Pancreas (tissue), 10 donors: Measurements from ENCODE around the gene AKAP13. TPM values are rescaled to one million over a fixed set of nuclear protein-coding genes. Genes with fewer than 3 reads are reported as not detected.
A peak's percentile ranks its signal among the peaks of the same experiment; 100 is the strongest.

ENCODE experiments used
- ATAC-seq, 4 donors: fragments of 200-7000 bp; cut with Tn5 transposase; one replicate each; pipeline versions ENCODE4 v1.8.0 to v1.9.1; 2020; ENCODE audit warnings: mild to moderate bottlenecking in 4 of 4, moderate library complexity in 4 of 4
- DNase-seq, 6 donors: peaks; one replicate each; pipeline ENCODE4 v3.0.0-alpha.2; 2020
- FAIRE-seq: peaks from 2 replicates; lab custom pipeline; 2012; peaks lifted over from hg19 to GRCh38; lab: Jason Lieb, UNC
- H3K27ac ChIP-seq, 4 donors: fragments of 200-600 bp; sonication (generic); 1 replicate in 3 of 4; 2 replicates in 1 of 4; pipeline versions ENCODE4 v1.5.0 to v1.8.0; 2020
- H3K27me3 ChIP-seq, 4 donors: fragments of 200-600 bp; one replicate each; pipeline ENCODE4 v1.8.0; 2021
- H3K36me3 ChIP-seq, 3 donors: fragments of 200-600 bp; sonication (generic) in 1 of 3; one replicate each; pipeline versions ENCODE4 v1.5.0 to v1.8.0; 2020 to 2021
- H3K4me1 ChIP-seq, 3 donors: fragments of 200-600 bp; one replicate each; pipeline ENCODE4 v1.8.0; 2021
- H3K4me3 ChIP-seq, 4 donors: fragments of 200-600 bp; sonication (generic) in 2 of 4; one replicate each; pipeline versions ENCODE4 v1.5.0 to v1.8.0; 2020 to 2021
- H3K9me3 ChIP-seq, 4 donors: fragments of 200-600 bp; one replicate each; pipeline ENCODE4 v1.8.0; 2021
- CTCF ChIP-seq, 4 donors: fragments of 200-600 bp; sonication (generic) in 3 of 4; IDR thresholded peaks; one replicate each; pipeline versions ENCODE4 v1.5.0 to v1.8.0; 2021; ENCODE audit warnings: antibody characterized with exemption in 4 of 4
- WGBS, 2 donors: extraction: QIAGEN DNeasy Blood & Tissue Kit; methylation state at CpG; one replicate each; pipeline ENCODE4 v1.1.7; 2013; 5-methylcytosine and 5-hydroxymethylcytosine counted together
- intact Hi-C, 3 donors: fragments of 100-400 bp; cut with DNase I; formaldehyde crosslinking; loops; one replicate each; pipeline versions ENCODE4 v1.11.1 to v1.14.2; 2022
- polyA plus RNA-seq, 2 donors: library from polyadenylated mRNA; stranded (reverse); fragments of 200-250 nt; gene quantifications; one replicate each; pipeline ENCODE4 v1.2.3, GENCODE V29; 2013
- total RNA-seq, 6 donors: library from RNA; stranded (reverse); fragmentation: NEBNext Ultra II Directional in 4 of 6; extraction: Animal tissue kit (Norgen Biotek cat#: 25700) in 4 of 6; gene quantifications; one replicate each; pipeline versions ENCODE4 v1.2.1 to v1.2.4, GENCODE V29; 2021 to 2023
- donor health status: healthy with polysubstance abuse.
- donor health status: DM: no; HTN: no; CAD: no; lungs with moderate emphysema.
- donor health status: DM: no; HTN: no; CAD: no.
- donor health status: control.
- donor health status: control.
- donor health status: Bipolar disorder and iron deficiency.
- donor health status: DM: yes; HTN: yes; CAD: no.
- donor health status: DM: no; HTN: no; CAD: no.
- donor health status: DM: no; HTN: no; CAD: no.
- donor health status: DM: yes; HTN: yes; CAD: no.

AKAP13 gene
- total and polyA plus RNA-seq, 8 donors = 64.9 to 139 (median 89.9) TPM

- no peak for TF ChIP-seq CTCF (IDR thresholded peaks at IDR 0.05)
- Histone ChIP-seq H3K4me3 (no peak overlapping the region), H3K27ac (no peak overlapping the region), H3K9me3 (no peaks in the 10 kb centered on the region), H3K36me3 (no peaks in the 10 kb centered on the region), H3K27me3 (no peaks in the 10 kb centered on the region), H3K4me1 (peaks cover 0 to 6% (median 5%) of the 10 kb centered on the region in 3 donors)
- FAIRE-seq = no peak
- intact Hi-C loops = no loop called here
- no peak for ATAC-seq
- no peak for DNase-seq
- 95% methylated on average over 4 of the region's 4 CpGs for WGBS, 2 donors
These were observed 111.3 kb downstream of the AKAP13 start for GRCh38 chr15:85491691-85492090.

GRCh38 chr15:85492406-85492805 is 112.0 kb downstream of the AKAP13 start:
- TF ChIP-seq CTCF (IDR thresholded peaks at IDR 0.05) = no peak
- H3K27me3 ChIP-seq = no peaks in the 10 kb centered on the region
- no peak overlapping the region for H3K27ac ChIP-seq
- DNase-seq = no peak
- intact Hi-C loops = no loop called here
- no peak for ATAC-seq
- FAIRE-seq = no peak
- no peak overlapping the region for H3K4me3 ChIP-seq
- no peaks in the 10 kb centered on the region for H3K36me3 ChIP-seq
- no peaks in the 10 kb centered on the region for H3K9me3 ChIP-seq
- peaks cover 0 to 11% (median 10%) of the 10 kb centered on the region in 3 donors for H3K4me1 ChIP-seq

- Histone ChIP-seq H3K9me3 (no peaks in the 10 kb centered on the region), H3K27ac (no peak overlapping the region), H3K36me3 (no peaks in the 10 kb centered on the region), H3K4me1 (peaks cover 0 to 11% (median 10%) of the 10 kb centered on the region in 3 donors), H3K4me3 (no peak overlapping the region), H3K27me3 (no peaks in the 10 kb centered on the region)
- DNase-seq = no peak
- intact Hi-C loops = no loop called here
- 95 to 100% methylated on average over 1 of the region's 1 CpG for WGBS, 2 donors
- no peak for TF ChIP-seq CTCF (IDR thresholded peaks at IDR 0.05)
- FAIRE-seq = peak; percentile 47
- ATAC-seq = no peak
These were observed 112.9 kb downstream of the AKAP13 start for GRCh38 chr15:85493260-85493659.

- no peaks in the 10 kb centered on the region for H3K36me3 ChIP-seq
- H3K27ac ChIP-seq = peak overlapping the region in 1 of 4 donors; percentile 26
- 78 to 85% methylated on average over 5 of the region's 5 CpGs for WGBS, 2 donors
- no peak overlapping the region for H3K4me3 ChIP-seq
- H3K27me3 ChIP-seq = no peaks in the 10 kb centered on the region
- DNase-seq = no peak
- peak in 3 of 4 donors; percentile 71 to 90 (median 78) for ATAC-seq
- TF ChIP-seq CTCF (IDR thresholded peaks at IDR 0.05) = no peak
- H3K9me3 ChIP-seq = no peaks in the 10 kb centered on the region
- peak; percentile 54 for FAIRE-seq
- intact Hi-C loops = no loop called here
- H3K4me1 ChIP-seq = peaks cover 0 to 14% (median 11%) of the 10 kb centered on the region in 3 donors
These were observed 113.8 kb downstream of the AKAP13 start for GRCh38 chr15:85494048-85494777.

- WGBS, 2 donors = 65 to 70% methylated on average over 3 of the region's 3 CpGs
- Histone ChIP-seq H3K4me3 (no peak overlapping the region), H3K27ac (peak overlapping the region in 1 of 4 donors; percentile 26), H3K27me3 (no peaks in the 10 kb centered on the region), H3K9me3 (no peaks in the 10 kb centered on the region), H3K36me3 (no peaks in the 10 kb centered on the region), H3K4me1 (peaks cover 0 to 14% (median 11%) of the 10 kb centered on the region in 3 donors)
- no peak for TF ChIP-seq CTCF (IDR thresholded peaks at IDR 0.05)
- FAIRE-seq = no peak
- ATAC-seq = no peak
- intact Hi-C loops = no loop called here
- DNase-seq = no peak
These were observed 114.7 kb downstream of the AKAP13 start for GRCh38 chr15:85495096-85495495.
